ENCODE results near the gene ANKRD40CL. TPM values are rescaled to one million over a fixed set of nuclear protein-coding genes. Genes with fewer than 3 reads are reported as not detected.

Gene ANKRD40CL
- total RNA-seq, 1 donor from 2014 or later: not detected

GRCh38 chr17:50771991-50772785 lies 4.9 kb upstream of the ANKRD40CL start:
- no peak for TF ChIP-seq EZH2phosphoT487 (IDR thresholded peaks at IDR 0.05)
- Histone ChIP-seq H3K4me1 (no peaks in the 10 kb centered on the region), H3K27ac (no peak overlapping the region), H2AFZ (replicated peaks) (no peak overlapping the region), H3K4me3 (no peak overlapping the region), H3K27me3 (no peaks in the 10 kb centered on the region), H3K79me2 (ENCODE audit: low read depth) (no peaks in the 10 kb centered on the region), H3K9ac (no peak overlapping the region), H3K36me3 (no peaks in the 10 kb centered on the region), H4K20me1 (ENCODE audit: low read depth) (no peaks in the 10 kb centered on the region), H3F3A (ENCODE audit: low read depth) (no peaks in the 10 kb centered on the region), H3K9me3 (ENCODE audit: low read depth) (no peaks in the 10 kb centered on the region), H3K4me2 (no peak overlapping the region)
- Mint-ChIP-seq H3K4me1 (peaks cover 6% of the 10 kb centered on the region), H3K9me3 (no peaks in the 10 kb centered on the region), H3K4me3 (no peak overlapping the region), H3K27ac (no peak overlapping the region), H3K27me3 (ENCODE audit: insufficient read depth, low read depth) (peaks cover 13% of the 10 kb centered on the region), H3K36me3 (no peaks in the 10 kb centered on the region)
- DNase-seq (ENCODE audit: low spot score): no peak

- Histone ChIP-seq H3K4me3 (no peak overlapping the region), H3K27me3 (no peaks in the 10 kb centered on the region), H3K9ac (no peak overlapping the region), H3K4me2 (no peak overlapping the region), H3K4me1 (no peaks in the 10 kb centered on the region), H3F3A (ENCODE audit: low read depth) (no peaks in the 10 kb centered on the region), H3K27ac (no peak overlapping the region), H3K9me3 (ENCODE audit: low read depth) (no peaks in the 10 kb centered on the region), H3K79me2 (ENCODE audit: low read depth) (no peaks in the 10 kb centered on the region), H4K20me1 (ENCODE audit: low read depth) (no peaks in the 10 kb centered on the region), H2AFZ (replicated peaks) (no peak overlapping the region), H3K36me3 (no peaks in the 10 kb centered on the region)
- Mint-ChIP-seq H3K4me3 (no peak overlapping the region), H3K4me1 (peaks cover 21% of the 10 kb centered on the region), H3K9me3 (no peaks in the 10 kb centered on the region), H3K27me3 (ENCODE audit: insufficient read depth, low read depth) (peaks cover 11% of the 10 kb centered on the region), H3K36me3 (no peaks in the 10 kb centered on the region), H3K27ac (no peak overlapping the region)
- TF ChIP-seq CTCF (IDR thresholded peaks at IDR 0.05) (no peak), EZH2phosphoT487 (IDR thresholded peaks at IDR 0.05) (no peak), EZH2 (IDR thresholded peaks at IDR 0.05) (no peak)
- DNase-seq (ENCODE audit: low spot score): no peak
These were observed 3.0 kb upstream of the ANKRD40CL start for GRCh38 chr17:50770346-50770745.

- H3K4me2 ChIP-seq: no peak overlapping the region
These were observed 2.6 kb upstream of the ANKRD40CL start for GRCh38 chr17:50769884-50770283.

More at GRCh38 chr17:50769884-50770283, 2.6 kb upstream of the ANKRD40CL start:
- H3K79me2 ChIP-seq (ENCODE audit: low read depth): no peaks in the 10 kb centered on the region
- H4K20me1 ChIP-seq (ENCODE audit: low read depth): no peaks in the 10 kb centered on the region
- H3K9ac ChIP-seq: no peak overlapping the region
- Mint-ChIP-seq H3K36me3 (no peaks in the 10 kb centered on the region), H3K27ac (peak overlapping the region; percentile 12), H3K4me3 (no peak overlapping the region), H3K4me1 (peaks cover 25% of the 10 kb centered on the region), H3K27me3 (ENCODE audit: insufficient read depth, low read depth) (peaks cover 11% of the 10 kb centered on the region), H3K9me3 (no peaks in the 10 kb centered on the region)
- no peaks in the 10 kb centered on the region for H3K27me3 ChIP-seq
- no peak overlapping the region for H2AFZ ChIP-seq (replicated peaks)
- no peak overlapping the region for H3K4me3 ChIP-seq
- no peak overlapping the region for H3K27ac ChIP-seq
- TF ChIP-seq CTCF (IDR thresholded peaks at IDR 0.05) (no peak), EZH2 (IDR thresholded peaks at IDR 0.05) (no peak), EZH2phosphoT487 (IDR thresholded peaks at IDR 0.05) (no peak)
- no peaks in the 10 kb centered on the region for H3K9me3 ChIP-seq (ENCODE audit: low read depth)
- H3K36me3 ChIP-seq: no peaks in the 10 kb centered on the region
- H3F3A ChIP-seq (ENCODE audit: low read depth): no peaks in the 10 kb centered on the region
- DNase-seq (ENCODE audit: low spot score): no peak
- no peaks in the 10 kb centered on the region for H3K4me1 ChIP-seq

Data from neural progenitor cell (in vitro differentiated cells).